Putamen (tissue), 1 donor: Measurements from ENCODE around the gene LIPT2.
A peak's percentile ranks its signal among the peaks of the same experiment; 100 is the strongest.

Experiments
- DNase-seq: peaks from one replicate; pipeline ENCODE4 v3.0.0-alpha.2; 2016; ENCODE audit warnings: low spot score

The LIPT2 gene

GRCh38 chr11:74465291-74465708, 28.2 kb downstream of the LIPT2 start:
- no peak for DNase-seq

- no peak for DNase-seq
Measured at GRCh38 chr11:74464746-74465145, 28.8 kb downstream of the LIPT2 start.

- DNase-seq, result no peak
Measured at GRCh38 chr11:74463216-74463615, 30.3 kb downstream of the LIPT2 start.

- DNase-seq, result no peak
Measured at GRCh38 chr11:74462631-74463030, 30.9 kb downstream of the LIPT2 start.

- DNase-seq, result peak; percentile 50
Measured at GRCh38 chr11:74462009-74462408, 31.5 kb downstream of the LIPT2 start.

GRCh38 chr11:74460481-74461154, 32.9 kb downstream of the LIPT2 start:
- DNase-seq, result no peak

- no peak for DNase-seq
Measured at GRCh38 chr11:74460065-74460464, 33.5 kb downstream of the LIPT2 start.

- DNase-seq, result no peak
Measured at GRCh38 chr11:74459584-74459983, 33.9 kb downstream of the LIPT2 start.

GRCh38 chr11:74457356-74457755, 36.2 kb downstream of the LIPT2 start:
- no peak for DNase-seq

- no peak for DNase-seq
Measured at GRCh38 chr11:74453373-74453975, 40.0 kb downstream of the LIPT2 start.

- no peak for DNase-seq
Measured at GRCh38 chr11:74452366-74452765, 41.2 kb downstream of the LIPT2 start.

- peak; percentile 46 for DNase-seq
Measured at GRCh38 chr11:74450318-74450717, 43.2 kb downstream of the LIPT2 start.

- DNase-seq, result peak; percentile 62
Measured at GRCh38 chr11:74449369-74449931, 44.1 kb downstream of the LIPT2 start.

GRCh38 chr11:74447720-74448119, 45.8 kb downstream of the LIPT2 start:
- no peak for DNase-seq

GRCh38 chr11:74446532-74446938, 47.0 kb downstream of the LIPT2 start:
- DNase-seq, result no peak

- no peak for DNase-seq
Measured at GRCh38 chr11:74444173-74444826, 49.2 kb downstream of the LIPT2 start.

- no peak for DNase-seq
Measured at GRCh38 chr11:74443071-74443864, 50.3 kb downstream of the LIPT2 start.

GRCh38 chr11:74442636-74443035, 50.9 kb downstream of the LIPT2 start:
- DNase-seq, result no peak
